CD4-positive, CD25-positive, alpha-beta regulatory T cell (primary cell): ENCODE data around the gene DNAH17. TPM values are rescaled to one million over a fixed set of nuclear protein-coding genes. Genes with fewer than 3 reads are reported as not detected.

Experiments used
- ATAC-seq, 2 donors: fragments of 150-1000 bp; cut with Tn5 transposase; one replicate each; pipeline ENCODE4 v1.10.0; 2021; ENCODE audit warnings: low read depth in 2 of 2, moderate number of reproducible peaks in 2 of 2, moderate library complexity in 1 of 2
- DNase-seq, 3 donors: peaks; one replicate each; pipeline versions ENCODE4 v3.0.0 to v3.0.0-alpha.2; 2012 to 2022; ENCODE audit warnings: mixed read lengths in 1 of 3
- H3K27ac ChIP-seq: one replicate; pipeline ENCODE4 v1.7.0; 2013; ENCODE audit warnings: mild to moderate bottlenecking, low read length; ENCODE audit not compliant: insufficient read depth, poor library complexity, severe bottlenecking
- H3K27me3 ChIP-seq: one replicate; pipeline ENCODE4 v1.7.0; 2013; ENCODE audit warnings: low read length; ENCODE audit not compliant: control insufficient read depth, insufficient read depth
- H3K36me3 ChIP-seq: one replicate; pipeline ENCODE4 v1.7.0; 2013; ENCODE audit warnings: mild to moderate bottlenecking, low read length, moderate library complexity; ENCODE audit not compliant: control insufficient read depth, insufficient read depth
- H3K4me1 ChIP-seq: 2 replicates; pipeline ENCODE4 v1.7.0; 2013; ENCODE audit warnings: mild to moderate bottlenecking, low read length; ENCODE audit not compliant: insufficient read depth, control insufficient read depth, poor library complexity, severe bottlenecking
- H3K4me3 ChIP-seq: one replicate; pipeline ENCODE4 v1.7.0; 2013; ENCODE audit warnings: low read depth, mild to moderate bottlenecking, low read length, moderate library complexity
- H3K9me3 ChIP-seq, 2 experiments: 1 replicate in 1 of 2; 2 replicates in 1 of 2; pipeline ENCODE4 v1.7.0; 2013; ENCODE audit warnings: low read length in 2 of 2, mild to moderate bottlenecking in 1 of 2, moderate library complexity in 1 of 2; ENCODE audit not compliant: control insufficient read depth in 2 of 2
- H3K27ac Mint-ChIP-seq, 3 donors: one replicate each; pipeline ENCODE4 v1.8.0; 2020 to 2022; ENCODE audit warnings: mild to moderate bottlenecking in 3 of 3, mixed read lengths in 3 of 3, moderate library complexity in 2 of 3
- H3K27me3 Mint-ChIP-seq: one replicate; pipeline ENCODE4 v1.8.0; 2022; ENCODE audit warnings: mild to moderate bottlenecking, mixed read lengths
- H3K36me3 Mint-ChIP-seq: one replicate; pipeline ENCODE4 v1.8.0; 2020; ENCODE audit warnings: mixed read lengths
- H3K4me1 Mint-ChIP-seq, 4 donors: one replicate each; pipeline ENCODE4 v1.8.0; 2020 to 2022; ENCODE audit warnings: mixed read lengths in 4 of 4, mild to moderate bottlenecking in 1 of 4
- H3K4me3 Mint-ChIP-seq, 4 donors: one replicate each; pipeline ENCODE4 v1.8.0; 2020 to 2022; ENCODE audit warnings: mild to moderate bottlenecking in 4 of 4, mixed read lengths in 4 of 4, moderate library complexity in 3 of 4
- H3K9me3 Mint-ChIP-seq, 7 donors: one replicate each; pipeline ENCODE4 v1.8.0; 2020 to 2022; ENCODE audit warnings: mixed read lengths in 7 of 7, mild to moderate bottlenecking in 3 of 7, moderate library complexity in 2 of 7
- polyA plus RNA-seq, 4 donors: library from polyadenylated mRNA; unstranded; fragments of 300-500 nt; fragmentation: Illumina TruSeq; gene quantifications; one replicate each; pipeline ENCODE4 v1.2.3, GENCODE V29; 2021
- total RNA-seq: library from RNA; stranded (reverse); gene quantifications from one replicate; pipeline ENCODE4 v1.2.3, GENCODE V29; 2022

DNAH17 gene
- total and polyA plus RNA-seq, 5 donors from 2014 or later = 0.24 to 3.4 (median 0.83) TPM; not detected in 1

DNA sequence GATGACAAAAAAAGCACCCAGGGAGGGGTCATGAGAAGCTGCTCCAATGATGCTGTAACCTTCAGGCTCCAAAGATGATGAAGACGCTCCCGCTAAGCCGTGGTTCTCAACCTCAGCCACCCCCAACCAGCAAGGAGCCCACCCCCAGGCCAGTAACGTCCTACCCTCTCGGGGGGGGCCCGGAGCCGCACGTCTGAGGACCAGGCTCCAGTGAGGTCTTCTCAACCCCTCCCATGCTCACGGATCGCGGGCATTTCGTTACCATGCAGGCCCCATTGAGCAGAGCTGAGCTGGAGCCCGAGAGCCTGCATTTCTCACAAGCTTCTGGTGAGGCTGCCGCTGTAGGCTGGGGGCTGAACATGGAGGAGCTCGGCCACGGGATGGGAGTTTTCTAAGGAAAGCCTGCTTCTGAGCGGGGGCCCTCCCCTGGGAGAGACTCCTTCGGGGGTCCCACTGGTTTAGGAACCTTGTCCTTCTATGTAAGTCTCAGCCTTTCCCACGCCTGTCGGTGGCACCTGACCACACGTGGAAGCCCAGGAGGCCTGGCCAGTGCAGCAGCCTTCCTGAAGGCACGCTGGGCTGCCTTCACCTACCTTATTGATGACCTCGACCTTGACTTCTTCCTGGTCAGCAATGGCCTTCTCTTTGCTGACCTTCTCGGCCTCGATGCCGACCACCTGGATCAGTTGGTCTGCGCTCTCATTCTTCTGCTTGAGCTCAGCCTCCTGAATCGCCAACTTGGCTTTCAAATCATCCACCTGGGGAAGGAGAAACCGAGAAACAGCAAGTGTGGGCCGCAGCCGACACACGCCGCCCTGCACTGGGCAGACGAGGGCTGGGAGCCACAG, 116.0 kb downstream of the DNAH17 start:
- Histone ChIP-seq H3K36me3 (no peaks in the 10 kb centered on the region), H3K4me1 (no peaks in the 10 kb centered on the region), H3K4me3 (no peak overlapping the region), H3K27me3 (no peaks in the 10 kb centered on the region), H3K27ac (no peak overlapping the region), H3K9me3 (no peaks in the 10 kb centered on the region)
- no peak overlapping the region for H3K4me3 Mint-ChIP-seq
- no peak overlapping the region for H3K27ac Mint-ChIP-seq
- no peaks in the 10 kb centered on the region for H3K4me1 Mint-ChIP-seq
- DNase-seq = no peak
- no peaks in the 10 kb centered on the region for H3K36me3 Mint-ChIP-seq
- H3K9me3 Mint-ChIP-seq = no peaks in the 10 kb centered on the region
- H3K27me3 Mint-ChIP-seq = no peaks in the 10 kb centered on the region
- ATAC-seq = no peak

GRCh38 chr17:78460176-78460675, 117.0 kb downstream of the DNAH17 start:
- no peak for ATAC-seq
- H3K4me3 Mint-ChIP-seq = no peak overlapping the region

DNA sequence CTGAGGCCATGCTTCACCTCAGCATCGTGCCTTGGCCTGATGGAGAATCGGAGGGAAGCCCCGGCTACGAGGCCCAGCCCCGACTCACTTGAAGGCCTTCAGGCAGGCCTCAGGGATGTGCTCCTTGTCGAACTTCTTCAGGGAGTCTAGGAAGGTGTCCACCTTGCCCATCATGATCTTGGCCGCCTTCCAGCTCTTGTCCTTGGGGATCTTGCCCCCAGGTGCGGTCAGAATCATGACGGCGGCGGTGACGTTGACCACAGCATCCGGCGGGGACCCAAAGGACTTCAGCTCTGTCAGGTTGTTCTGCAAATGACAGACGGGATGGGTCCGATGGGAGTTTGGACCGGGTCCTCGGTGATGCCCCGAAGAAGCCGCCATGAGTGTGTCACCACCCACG, 117.5 kb downstream of the DNAH17 start:
- no peaks in the 10 kb centered on the region for H3K9me3 Mint-ChIP-seq
- no peak overlapping the region for H3K27ac ChIP-seq
- no peaks in the 10 kb centered on the region for H3K4me1 ChIP-seq
- DNase-seq (no peak), ATAC-seq (no peak)
- no peaks in the 10 kb centered on the region for H3K4me1 Mint-ChIP-seq
- H3K4me3 Mint-ChIP-seq = no peak overlapping the region
- no peaks in the 10 kb centered on the region for H3K27me3 ChIP-seq
- H3K27ac Mint-ChIP-seq = no peak overlapping the region
- no peaks in the 10 kb centered on the region for H3K9me3 ChIP-seq
- no peaks in the 10 kb centered on the region for H3K36me3 Mint-ChIP-seq
- H3K36me3 ChIP-seq = no peaks in the 10 kb centered on the region
- H3K27me3 Mint-ChIP-seq = no peaks in the 10 kb centered on the region
- H3K4me3 ChIP-seq = no peak overlapping the region

More at GRCh38 chr17:78460176-78460675, 117.0 kb downstream of the DNAH17 start:
- Mint-ChIP-seq H3K9me3 (no peaks in the 10 kb centered on the region), H3K27me3 (no peaks in the 10 kb centered on the region), H3K4me1 (no peaks in the 10 kb centered on the region), H3K36me3 (no peaks in the 10 kb centered on the region), H3K27ac (no peak overlapping the region)
- DNase-seq = no peak
- Histone ChIP-seq H3K4me1 (no peaks in the 10 kb centered on the region), H3K36me3 (no peaks in the 10 kb centered on the region), H3K27me3 (no peaks in the 10 kb centered on the region), H3K27ac (no peak overlapping the region), H3K4me3 (no peak overlapping the region), H3K9me3 (no peaks in the 10 kb centered on the region)

- Histone ChIP-seq H3K27me3 (no peaks in the 10 kb centered on the region), H3K9me3 (no peaks in the 10 kb centered on the region), H3K4me1 (no peaks in the 10 kb centered on the region), H3K4me3 (no peak overlapping the region), H3K27ac (no peak overlapping the region), H3K36me3 (no peaks in the 10 kb centered on the region)
- no peak overlapping the region for H3K27ac Mint-ChIP-seq
- H3K9me3 Mint-ChIP-seq = no peaks in the 10 kb centered on the region
- no peaks in the 10 kb centered on the region for H3K4me1 Mint-ChIP-seq
- no peak for DNase-seq
- ATAC-seq = no peak
- H3K36me3 Mint-ChIP-seq = no peaks in the 10 kb centered on the region
- no peaks in the 10 kb centered on the region for H3K27me3 Mint-ChIP-seq
- no peak overlapping the region for H3K4me3 Mint-ChIP-seq
Measured at GRCh38 chr17:78458736-78459335, 118.4 kb downstream of the DNAH17 start.

DNA sequence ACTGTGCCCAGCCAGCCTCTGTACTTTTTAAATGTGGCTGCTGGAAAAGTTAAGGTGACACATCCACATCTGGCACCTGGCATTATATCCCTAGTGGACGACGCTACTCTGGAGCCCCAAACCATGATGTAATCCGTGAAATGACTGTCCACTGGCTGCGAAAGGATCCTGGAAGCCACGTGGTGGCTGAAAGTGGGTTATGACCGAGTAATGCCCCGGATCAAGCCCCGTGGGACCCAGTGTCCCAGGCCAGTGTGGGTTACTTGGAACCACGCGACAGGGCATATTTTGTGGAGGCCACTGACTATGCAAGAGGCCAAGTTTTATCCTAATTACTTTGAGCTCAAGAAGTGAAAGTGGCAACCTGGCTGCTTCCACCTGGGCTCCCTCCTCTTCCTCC, 119.1 kb downstream of the DNAH17 start:
- Mint-ChIP-seq H3K4me3 (no peak overlapping the region), H3K27me3 (no peaks in the 10 kb centered on the region), H3K9me3 (no peaks in the 10 kb centered on the region), H3K27ac (no peak overlapping the region), H3K36me3 (no peaks in the 10 kb centered on the region), H3K4me1 (no peaks in the 10 kb centered on the region)
- Histone ChIP-seq H3K4me3 (no peak overlapping the region), H3K4me1 (no peaks in the 10 kb centered on the region), H3K27ac (no peak overlapping the region), H3K27me3 (no peaks in the 10 kb centered on the region), H3K36me3 (no peaks in the 10 kb centered on the region), H3K9me3 (no peaks in the 10 kb centered on the region)
- DNase-seq (no peak), ATAC-seq (no peak)

- no peaks in the 10 kb centered on the region for H3K36me3 Mint-ChIP-seq
- Histone ChIP-seq H3K4me3 (no peak overlapping the region), H3K27me3 (no peaks in the 10 kb centered on the region), H3K36me3 (no peaks in the 10 kb centered on the region), H3K4me1 (no peaks in the 10 kb centered on the region), H3K27ac (no peak overlapping the region), H3K9me3 (no peaks in the 10 kb centered on the region)
- DNase-seq (no peak), ATAC-seq (no peak)
- no peak overlapping the region for H3K27ac Mint-ChIP-seq
- H3K4me1 Mint-ChIP-seq = peaks cover 0 to 2% (median 0%) of the 10 kb centered on the region in 4 donors
- H3K27me3 Mint-ChIP-seq = no peaks in the 10 kb centered on the region
- H3K4me3 Mint-ChIP-seq = no peak overlapping the region
- H3K9me3 Mint-ChIP-seq = no peaks in the 10 kb centered on the region
Measured at GRCh38 chr17:78454346-78454745, 122.8 kb downstream of the DNAH17 start.

DNA sequence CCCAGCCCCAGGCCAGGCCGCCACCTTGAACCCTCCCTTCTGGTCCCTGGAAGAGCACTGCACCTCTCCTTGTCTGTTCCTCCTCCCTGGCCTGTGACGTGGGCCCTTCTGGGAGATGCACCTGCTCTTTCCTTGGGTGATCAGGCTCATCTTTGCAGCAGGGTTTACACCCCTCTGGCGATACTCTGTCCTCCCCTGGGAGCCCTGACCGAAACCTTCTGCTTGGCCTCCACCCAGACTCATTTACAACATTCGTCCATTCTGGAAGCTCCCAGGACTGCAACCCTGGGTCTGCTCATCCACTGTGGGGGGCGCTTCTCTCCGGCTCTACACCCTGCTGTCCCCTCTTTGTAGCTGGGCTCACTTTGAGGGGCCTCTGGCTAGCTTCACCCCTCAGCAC, 125.4 kb downstream of the DNAH17 start:
- DNase-seq (no peak), ATAC-seq (no peak)
- Mint-ChIP-seq H3K4me1 (peaks cover 0 to 3% (median 0%) of the 10 kb centered on the region in 4 donors), H3K36me3 (no peaks in the 10 kb centered on the region), H3K27me3 (no peaks in the 10 kb centered on the region), H3K9me3 (no peaks in the 10 kb centered on the region), H3K4me3 (no peak overlapping the region), H3K27ac (no peak overlapping the region)
- no peak overlapping the region for H3K4me3 ChIP-seq
- no peaks in the 10 kb centered on the region for H3K9me3 ChIP-seq
- H3K4me1 ChIP-seq = no peaks in the 10 kb centered on the region
- no peaks in the 10 kb centered on the region for H3K36me3 ChIP-seq
- H3K27ac ChIP-seq = no peak overlapping the region
- no peaks in the 10 kb centered on the region for H3K27me3 ChIP-seq
